Measurements from ENCODE around the gene TSPAN9.

TSPAN9 gene

GRCh38 chr12:3099146-3099545 is 22.0 kb downstream of the TSPAN9 start:
- no peak overlapping the region for H3K4me3 ChIP-seq (ENCODE audit: insufficient read depth, low read length, poor library complexity, severe bottlenecking)
- no peak overlapping the region for H3K9ac ChIP-seq (ENCODE audit: low read length)
- no peaks in the 10 kb centered on the region for H3K9me3 ChIP-seq (ENCODE audit: insufficient read depth, low read length)
- no peaks in the 10 kb centered on the region for H3K9me2 ChIP-seq (replicated peaks; ENCODE audit: insufficient read depth, low read length)
- H2AFZ ChIP-seq (ENCODE audit: low read depth, low read length, severe bottlenecking): no peak overlapping the region
- TF ChIP-seq CTCF (IDR thresholded peaks at IDR 0.05; ENCODE audit: insufficient read depth, low read length, poor library complexity, severe bottlenecking) (no peak), EZH2phosphoT487 (conservative IDR thresholded peaks at IDR 0.05; ENCODE audit: low read length) (no peak)
- no peaks in the 10 kb centered on the region for H4K20me1 ChIP-seq (ENCODE audit: low read depth, low read length)
- H3K79me2 ChIP-seq (ENCODE audit: insufficient read depth, low read length): no peaks in the 10 kb centered on the region
- no peak overlapping the region for H3K27ac ChIP-seq (ENCODE audit: low read depth, low read length)
- no peak overlapping the region for H3K4me2 ChIP-seq (ENCODE audit: low read depth, low read length, poor library complexity, severe bottlenecking)
- H3K27me3 ChIP-seq (ENCODE audit: low read length): no peaks in the 10 kb centered on the region
- no peaks in the 10 kb centered on the region for H3K36me3 ChIP-seq (ENCODE audit: low read length)
- H3F3A ChIP-seq (ENCODE audit: insufficient read depth): no peaks in the 10 kb centered on the region

GRCh38 chr12:3101309-3102024 is 24.3 kb downstream of the TSPAN9 start:
- Histone ChIP-seq H3K27ac (ENCODE audit: low read depth, low read length) (no peak overlapping the region), H3K27me3 (ENCODE audit: low read length) (no peaks in the 10 kb centered on the region), H3K9ac (ENCODE audit: low read length) (no peak overlapping the region), H3K9me3 (ENCODE audit: insufficient read depth, low read length) (no peaks in the 10 kb centered on the region), H3K4me3 (ENCODE audit: insufficient read depth, low read length, poor library complexity, severe bottlenecking) (no peak overlapping the region), H3K36me3 (ENCODE audit: low read length) (no peaks in the 10 kb centered on the region), H2AFZ (ENCODE audit: low read depth, low read length, severe bottlenecking) (no peak overlapping the region), H3K4me2 (ENCODE audit: low read depth, low read length, poor library complexity, severe bottlenecking) (no peak overlapping the region), H3K9me2 (replicated peaks; ENCODE audit: insufficient read depth, low read length) (no peaks in the 10 kb centered on the region), H3F3A (ENCODE audit: insufficient read depth) (no peaks in the 10 kb centered on the region), H4K20me1 (ENCODE audit: low read depth, low read length) (no peaks in the 10 kb centered on the region), H3K79me2 (ENCODE audit: insufficient read depth, low read length) (no peaks in the 10 kb centered on the region)
- no peak for TF ChIP-seq EZH2phosphoT487 (conservative IDR thresholded peaks at IDR 0.05; ENCODE audit: low read length)
- TF ChIP-seq CTCF (IDR thresholded peaks at IDR 0.05; ENCODE audit: insufficient read depth, low read length, poor library complexity, severe bottlenecking): no peak

GRCh38 chr12:3102771-3103410 is 25.7 kb downstream of the TSPAN9 start:
- H3F3A ChIP-seq (ENCODE audit: insufficient read depth): no peaks in the 10 kb centered on the region
- H3K9me2 ChIP-seq (replicated peaks; ENCODE audit: insufficient read depth, low read length): no peaks in the 10 kb centered on the region
- H3K9me3 ChIP-seq (ENCODE audit: insufficient read depth, low read length): no peaks in the 10 kb centered on the region
- TF ChIP-seq CTCF (IDR thresholded peaks at IDR 0.05; ENCODE audit: insufficient read depth, low read length, poor library complexity, severe bottlenecking) (no peak), EZH2phosphoT487 (conservative IDR thresholded peaks at IDR 0.05; ENCODE audit: low read length) (no peak)
- no peaks in the 10 kb centered on the region for H4K20me1 ChIP-seq (ENCODE audit: low read depth, low read length)
- H3K4me3 ChIP-seq (ENCODE audit: insufficient read depth, low read length, poor library complexity, severe bottlenecking): no peak overlapping the region
- no peaks in the 10 kb centered on the region for H3K36me3 ChIP-seq (ENCODE audit: low read length)
- no peak overlapping the region for H3K4me2 ChIP-seq (ENCODE audit: low read depth, low read length, poor library complexity, severe bottlenecking)
- no peaks in the 10 kb centered on the region for H3K27me3 ChIP-seq (ENCODE audit: low read length)
- no peak overlapping the region for H3K27ac ChIP-seq (ENCODE audit: low read depth, low read length)
- no peak overlapping the region for H2AFZ ChIP-seq (ENCODE audit: low read depth, low read length, severe bottlenecking)
- H3K9ac ChIP-seq (ENCODE audit: low read length): no peak overlapping the region
- H3K79me2 ChIP-seq (ENCODE audit: insufficient read depth, low read length): no peaks in the 10 kb centered on the region

Measured in SU-DHL-6 (cell line).